GM19023 (cell line): ENCODE results near the gene WASF3.
"Not testable (repeated sequence)": the region's sequence is repeated elsewhere in the genome, so short reads cannot be mapped to it uniquely, and the experiment has no call there.

Experiments used
- ATAC-seq: cut with Tn5 transposase; IDR thresholded peaks from one replicate; pipeline ENCODE4 v1.9.1; 2021; ENCODE audit warnings: mild to moderate bottlenecking, moderate library complexity; ENCODE audit not compliant: unreplicated experiment

The WASF3 gene

GRCh38 chr13:26626271-26626670 lies 68.8 kb downstream of the WASF3 start:
- ATAC-seq = no peak

DNA sequence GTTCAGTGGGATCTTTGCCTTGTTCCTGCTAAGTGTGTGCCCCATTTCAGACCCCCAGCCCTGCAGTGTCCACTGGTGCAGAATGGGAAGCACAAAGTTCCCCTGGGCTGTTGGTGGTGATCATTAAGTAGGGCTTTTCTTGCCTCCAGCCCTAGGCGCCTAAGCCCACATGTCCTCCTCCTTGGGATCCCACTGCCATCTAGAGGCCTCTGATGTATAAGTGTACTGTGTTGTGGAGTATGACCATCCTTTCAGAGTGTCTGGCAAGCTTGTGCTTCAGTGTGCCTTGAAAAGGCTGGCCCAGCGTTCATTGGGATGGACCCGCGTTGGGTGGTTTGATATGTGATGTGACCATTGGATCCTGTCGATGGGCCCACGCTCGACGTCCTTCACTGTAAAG lies 71.2 kb downstream of the WASF3 start:
- ATAC-seq = no peak

DNA sequence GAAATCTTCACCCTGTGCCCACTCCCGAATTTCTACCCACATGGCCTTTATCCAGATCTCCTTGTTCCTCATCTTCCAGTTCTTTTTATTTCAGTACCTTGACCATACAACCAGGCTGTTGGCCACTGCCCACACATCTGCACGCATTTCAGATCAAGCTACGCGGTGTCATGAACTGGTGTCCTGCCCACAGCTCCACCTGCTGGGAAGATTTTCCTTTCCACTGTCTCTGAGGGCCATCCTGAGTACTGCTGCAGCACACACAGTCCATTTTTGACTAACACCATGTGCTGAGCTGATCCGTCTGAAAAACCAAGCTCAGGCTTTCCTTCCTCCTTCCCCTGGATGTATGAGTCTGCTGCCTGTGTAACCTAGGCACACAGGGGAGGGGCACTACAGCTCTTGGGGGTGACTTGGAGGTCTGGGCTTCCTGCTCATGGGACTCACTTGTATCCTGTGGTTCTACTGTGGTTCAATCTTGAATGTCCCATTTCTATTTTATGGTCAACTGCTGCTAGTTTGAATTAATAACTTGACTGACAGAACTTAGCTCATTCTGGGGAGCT lies 71.9 kb downstream of the WASF3 start:
- ATAC-seq = no peak

- not testable (repeated sequence) for ATAC-seq
These were observed 78.2 kb downstream of the WASF3 start for GRCh38 chr13:26635634-26636033.

DNA sequence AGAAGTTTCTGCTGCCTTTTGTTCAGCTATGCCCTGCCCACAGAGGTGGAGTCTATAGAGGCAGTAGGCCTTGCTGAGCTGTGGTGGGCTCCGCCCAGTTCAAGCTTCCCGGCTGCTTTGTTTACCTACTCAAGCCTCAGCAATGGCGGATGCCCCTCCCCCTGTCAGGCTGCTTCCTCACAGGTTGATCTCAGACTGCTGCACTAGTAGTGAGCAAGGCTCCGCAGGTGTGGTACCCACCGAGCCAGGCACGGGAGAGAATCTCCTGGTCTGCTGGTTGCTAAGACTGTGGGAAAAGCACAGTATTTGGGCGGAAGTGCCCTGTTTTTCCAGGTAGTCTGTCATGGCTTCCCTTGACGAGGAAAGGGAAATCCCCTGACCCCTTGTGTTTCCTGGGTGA lies 78.6 kb downstream of the WASF3 start:
- not testable (repeated sequence) for ATAC-seq

DNA sequence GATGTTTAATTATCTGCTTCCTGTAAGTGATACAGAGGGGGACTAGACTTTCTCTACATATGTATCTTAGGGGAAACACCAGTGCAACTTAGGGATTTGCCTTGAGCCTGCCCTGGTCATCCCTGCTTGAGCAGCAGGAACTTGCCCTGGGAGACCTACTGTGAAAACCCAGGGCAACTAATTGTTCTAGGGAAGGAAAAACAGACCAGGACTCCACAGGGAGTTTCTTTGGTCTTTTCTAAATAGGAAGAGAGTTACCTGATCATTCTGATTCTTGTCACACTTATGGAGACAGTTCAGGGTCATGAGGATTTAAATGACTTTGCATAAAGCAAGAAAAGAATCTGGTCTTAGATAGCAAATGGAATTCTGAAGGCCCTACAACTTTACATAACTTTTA lies 89.1 kb downstream of the WASF3 start:
- ATAC-seq = no peak

DNA sequence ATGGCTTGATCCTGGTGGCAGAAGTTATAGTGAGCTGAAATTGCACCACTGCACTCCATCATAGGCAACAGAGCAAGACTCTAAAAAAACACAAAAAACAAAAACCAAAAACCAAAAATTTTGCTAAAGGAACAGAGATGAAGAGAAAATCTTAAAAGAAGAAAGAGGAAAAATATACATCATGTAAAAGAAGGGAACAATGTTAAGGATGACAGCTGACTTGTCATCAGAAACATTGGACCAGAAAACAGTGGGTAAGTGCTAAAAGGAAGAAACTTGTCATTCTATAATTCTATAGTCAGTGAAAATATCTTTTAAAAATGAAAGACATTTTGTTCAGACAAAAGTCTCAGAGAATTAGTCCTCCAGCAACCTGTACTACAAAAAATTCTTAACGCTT lies 93.8 kb downstream of the WASF3 start:
- ATAC-seq = no peak

DNA sequence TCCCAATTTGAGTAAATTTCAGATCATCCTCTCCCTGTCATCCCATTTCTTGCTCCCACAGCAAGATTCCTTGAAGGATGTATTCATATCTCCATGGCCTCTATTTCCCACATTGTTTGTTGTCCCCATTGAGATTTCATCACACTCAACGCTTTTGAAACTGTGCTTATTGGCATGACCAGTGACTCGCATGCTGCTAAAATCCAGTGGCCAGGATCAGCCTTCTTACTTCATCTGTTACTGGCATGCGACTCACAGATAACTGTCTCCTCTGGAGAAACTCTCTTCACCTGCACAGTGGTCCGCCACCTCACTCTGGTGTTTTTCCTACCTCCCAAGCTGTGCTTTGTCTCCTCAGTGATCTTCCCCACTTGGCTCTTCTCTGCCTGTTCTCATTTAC lies 95.8 kb downstream of the WASF3 start:
- ATAC-seq = no peak

DNA sequence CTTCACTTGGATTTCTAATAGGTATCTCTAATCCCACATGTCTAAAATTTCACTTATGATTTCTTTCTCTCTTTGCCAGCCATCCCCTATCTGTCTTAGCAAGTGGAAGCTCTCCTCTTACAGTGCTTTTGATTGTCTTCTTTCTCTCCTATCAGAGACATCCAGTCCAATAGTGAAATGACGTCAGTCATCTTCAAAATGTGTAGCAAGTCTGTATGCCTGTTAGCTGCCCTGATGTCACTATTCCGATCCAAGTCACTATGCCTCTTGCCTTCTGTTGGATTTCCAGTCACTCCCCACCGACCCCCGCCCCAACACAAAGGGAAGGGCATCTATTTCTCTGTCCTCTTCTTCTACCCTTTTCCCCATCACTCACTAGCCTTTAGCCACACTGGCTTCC lies 96.4 kb downstream of the WASF3 start:
- no peak for ATAC-seq

GRCh38 chr13:26656919-26657318 lies 99.4 kb downstream of the WASF3 start:
- no peak for ATAC-seq

DNA sequence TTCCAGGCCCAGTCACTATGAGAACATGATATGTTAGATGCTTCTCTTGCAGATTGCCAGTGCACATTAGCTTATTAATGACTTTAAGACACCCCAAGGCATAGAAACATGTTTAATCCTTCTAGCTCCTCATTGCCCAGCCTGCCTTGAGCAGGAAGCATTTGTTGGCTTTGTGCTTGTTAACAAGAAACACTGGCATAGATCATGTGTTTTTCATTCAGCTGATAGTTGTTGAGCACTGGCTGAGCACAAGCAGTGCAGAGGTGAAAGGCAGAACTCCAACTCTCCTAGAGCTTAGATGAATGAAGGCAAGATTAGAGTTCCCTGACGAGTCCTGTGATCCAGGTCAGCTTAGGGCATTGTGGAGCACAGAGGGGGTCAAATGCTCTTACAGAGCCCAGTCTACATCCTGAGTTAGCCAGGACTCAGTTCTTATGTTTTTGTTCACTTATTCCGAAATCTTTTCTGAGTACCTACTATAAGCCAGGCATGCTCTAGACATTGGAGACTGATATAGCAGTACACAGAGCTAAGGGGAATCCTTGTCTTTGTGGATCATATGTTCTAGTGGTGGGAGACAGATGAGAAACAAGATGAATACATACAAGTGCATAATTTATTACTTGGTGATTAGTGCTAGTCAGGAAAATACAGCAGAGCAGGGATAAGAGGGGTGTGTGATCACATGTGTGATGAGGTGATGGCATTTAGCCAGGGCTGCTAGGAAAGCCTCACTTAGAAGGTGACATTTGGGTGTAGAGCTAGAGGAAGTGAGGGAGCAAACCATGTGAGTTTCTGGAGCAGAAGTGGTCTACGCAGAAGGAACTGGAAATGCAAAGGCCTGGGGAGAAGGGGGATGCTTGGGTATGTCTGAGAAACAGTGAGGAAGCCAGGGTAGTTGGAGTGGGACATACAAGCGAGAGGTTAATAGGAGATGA lies 101.2 kb downstream of the WASF3 start:
- ATAC-seq = no peak

DNA sequence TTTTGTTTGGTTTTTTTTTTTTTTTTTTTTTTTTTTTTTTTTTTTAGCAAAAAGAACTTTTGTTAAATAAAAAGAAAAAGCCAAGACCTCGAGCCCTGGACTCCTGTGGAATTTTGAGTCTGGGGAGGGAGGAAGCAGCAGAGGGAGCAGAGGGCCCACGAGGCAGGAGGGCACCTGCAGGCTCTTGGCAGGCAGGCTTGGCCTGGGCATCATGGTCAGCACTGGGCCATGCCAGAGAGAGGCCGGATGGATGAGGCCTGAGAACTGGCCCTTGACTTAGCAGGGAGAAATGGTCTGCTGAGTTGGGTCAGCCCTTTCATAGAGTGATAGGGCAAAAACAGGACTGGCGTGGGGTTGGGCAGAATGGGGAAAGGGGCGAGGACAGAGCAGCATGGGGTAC lies 102.7 kb downstream of the WASF3 start:
- no peak for ATAC-seq

DNA sequence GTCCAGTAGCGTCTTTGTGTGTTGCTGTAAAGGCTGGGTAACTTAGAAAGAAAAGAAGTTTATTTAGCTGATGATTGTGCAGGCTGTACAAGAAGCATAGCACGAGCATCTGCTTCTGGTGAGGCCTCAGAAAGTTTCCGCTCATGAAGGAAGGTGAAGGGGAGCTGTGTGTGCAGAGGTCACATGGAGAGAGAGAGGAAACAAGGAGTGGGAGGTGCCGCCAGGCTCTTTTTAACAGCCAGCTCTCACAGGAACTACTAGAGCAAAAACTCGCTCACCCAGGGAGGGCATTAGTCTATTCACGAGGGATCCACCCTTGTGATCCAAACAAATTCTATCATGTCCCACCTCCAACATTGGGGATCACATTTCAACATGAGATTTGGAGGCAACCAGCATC lies 103.3 kb downstream of the WASF3 start:
- ATAC-seq = no peak

DNA sequence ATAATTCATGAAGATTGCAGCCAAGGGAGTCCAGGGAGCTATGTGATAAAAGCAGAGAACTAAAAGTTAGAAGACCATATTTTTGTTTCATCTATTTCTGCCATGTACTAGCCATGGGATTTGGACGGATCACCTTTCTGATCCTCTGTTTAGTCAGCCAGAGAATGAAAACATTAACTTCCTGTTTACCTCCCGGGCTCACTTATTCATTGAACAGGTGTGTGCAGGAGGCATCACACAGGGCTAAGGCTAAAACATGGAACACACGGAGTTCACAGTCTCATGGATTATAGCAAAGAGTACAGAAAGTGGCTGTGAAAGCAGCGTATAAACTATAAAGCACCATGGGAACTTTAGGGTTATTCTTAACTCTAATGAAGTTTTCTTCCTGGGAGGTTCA lies 106.3 kb downstream of the WASF3 start:
- no peak for ATAC-seq

DNA sequence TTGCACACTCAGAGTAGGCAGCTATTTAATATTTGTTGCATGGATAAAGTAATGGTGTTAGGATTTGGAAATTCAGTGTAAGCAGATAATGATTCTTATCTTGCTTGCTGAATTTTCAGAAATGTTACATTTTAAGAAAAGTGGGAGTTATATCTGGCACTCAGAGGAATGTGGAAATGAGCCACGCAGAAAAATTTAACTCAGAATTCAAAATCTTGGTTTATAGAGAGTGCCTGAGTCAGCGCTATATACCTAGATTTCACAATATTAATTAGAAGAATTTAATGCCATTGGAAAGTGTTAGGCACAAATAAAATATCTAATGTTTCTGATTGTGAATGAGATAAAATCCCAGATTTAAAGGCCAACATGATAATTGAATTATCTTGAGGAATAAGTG lies 106.8 kb downstream of the WASF3 start:
- no peak for ATAC-seq

GRCh38 chr13:26664876-26665275 lies 107.4 kb downstream of the WASF3 start:
- ATAC-seq = no peak

GRCh38 chr13:26668357-26669146 lies 111.1 kb downstream of the WASF3 start:
- no peak for ATAC-seq

DNA sequence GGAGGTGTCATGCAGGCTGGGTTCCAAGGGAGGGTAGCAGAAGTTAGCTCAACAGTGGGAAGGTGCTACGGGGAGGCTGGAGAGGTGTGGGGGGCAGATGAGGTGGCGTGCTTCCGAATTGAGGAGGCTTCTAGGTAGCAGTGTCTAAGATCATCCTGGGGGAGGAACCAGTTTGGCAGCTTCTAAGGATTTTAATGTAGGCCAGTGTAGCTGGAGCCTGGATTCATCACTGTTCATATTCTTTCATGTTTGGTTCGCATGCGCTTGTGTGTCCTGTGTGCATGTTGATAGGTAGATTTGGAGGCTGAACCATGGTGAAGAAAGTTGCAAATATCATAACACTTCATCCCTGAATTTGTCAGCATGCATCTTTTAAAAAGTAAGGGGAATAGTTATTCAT lies 116.4 kb downstream of the WASF3 start:
- ATAC-seq = no peak

DNA sequence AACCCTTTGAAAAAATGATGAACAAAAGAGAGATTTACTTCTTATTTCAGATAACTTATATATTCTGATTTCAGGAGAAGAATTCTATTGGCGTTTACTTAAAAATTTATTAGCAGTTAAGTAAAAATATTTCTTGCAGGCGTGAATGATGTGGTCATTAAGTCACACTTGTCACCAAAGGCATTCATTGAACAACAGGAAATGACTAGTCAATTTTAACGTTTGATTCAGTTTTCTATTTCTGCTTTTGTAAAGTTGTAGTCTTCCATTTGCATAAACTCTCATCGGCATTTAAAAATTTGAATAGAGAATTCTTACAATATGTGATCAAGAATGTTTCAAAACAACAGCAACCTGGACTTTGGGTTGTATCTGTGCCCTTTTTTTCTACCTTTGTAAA lies 119.7 kb downstream of the WASF3 start:
- ATAC-seq = no peak

DNA sequence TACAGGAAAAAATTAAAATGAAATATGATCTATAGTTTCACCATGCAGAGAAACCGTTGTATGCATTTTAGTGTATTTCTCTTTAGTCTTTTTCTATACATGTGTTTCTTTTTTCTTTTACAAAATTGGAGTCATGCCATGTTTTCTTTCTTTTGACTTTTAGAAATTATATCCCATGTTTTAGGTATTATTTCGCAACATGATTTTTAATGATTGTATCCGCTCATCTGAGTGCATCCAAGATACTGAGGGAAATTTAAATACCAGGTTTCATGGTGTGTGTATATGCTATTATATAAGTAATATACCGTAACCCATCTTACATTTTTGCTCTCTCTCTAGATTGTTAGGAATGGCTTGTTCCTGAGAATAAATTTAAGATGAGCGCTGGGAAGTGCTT lies 120.8 kb downstream of the WASF3 start:
- no peak for ATAC-seq

DNA sequence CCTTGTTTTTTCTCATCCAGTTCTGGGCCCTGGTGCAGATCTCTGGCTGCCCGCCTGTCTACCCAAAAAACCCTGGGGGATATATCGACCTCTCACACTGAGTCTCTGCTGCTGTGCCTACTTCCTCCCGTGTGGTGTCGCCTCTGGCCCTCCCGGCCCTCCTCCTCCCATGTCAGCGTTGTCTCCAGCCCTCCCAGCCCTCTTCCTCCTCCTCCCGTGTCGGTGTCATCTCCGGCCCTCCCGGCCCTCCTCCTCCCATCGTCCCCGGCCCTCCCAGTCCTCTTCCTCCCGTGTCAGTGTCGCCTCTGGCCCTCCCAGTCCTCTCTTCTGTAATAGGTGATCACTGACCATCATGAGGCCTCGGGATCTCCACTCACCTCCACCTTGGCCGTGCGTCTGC lies 121.3 kb downstream of the WASF3 start:
- no peak for ATAC-seq
